Loucy (cell line): ENCODE results near the gene ARL6IP4.

Source experiments
- H2AFZ ChIP-seq: fragments of 200-600 bp; sonication (generic); 2 replicates; pipeline ENCODE4 v1.6.0; 2016; ENCODE audit warnings: antibody characterized with exemption, mild to moderate bottlenecking, low read length, moderate library complexity
- H3F3A ChIP-seq: fragments of 200-600 bp; 2 replicates; pipeline ENCODE4 v1.6.0; 2016; ENCODE audit warnings: antibody characterized with exemption, low read depth, mild to moderate bottlenecking
- H3K27me3 ChIP-seq: fragments of 200-600 bp; sonication (generic); 2 replicates; pipeline ENCODE4 v1.6.1; 2014; ENCODE audit warnings: low read length, mild to moderate bottlenecking; ENCODE audit not compliant: insufficient read depth, poor library complexity, severe bottlenecking
- H3K36me3 ChIP-seq: fragments of 200-600 bp; sonication (generic); 2 replicates; pipeline ENCODE4 v1.6.1; 2016; ENCODE audit warnings: low read length; ENCODE audit not compliant: insufficient read depth
- H3K4me1 ChIP-seq: fragments of 200-600 bp; sonication (generic); 2 replicates; pipeline ENCODE4 v1.5.1; 2014; ENCODE audit warnings: low read length, mild to moderate bottlenecking; ENCODE audit not compliant: insufficient read depth, poor library complexity, severe bottlenecking
- H3K4me2 ChIP-seq: fragments of 200-600 bp; sonication (generic); 2 replicates; pipeline ENCODE4 v1.6.0; 2014; ENCODE audit warnings: antibody characterized with exemption, low read length, low read depth, mild to moderate bottlenecking; ENCODE audit not compliant: poor library complexity, severe bottlenecking
- H3K4me3 ChIP-seq: fragments of 200-600 bp; sonication (generic); 2 replicates; pipeline ENCODE4 v1.5.1; 2014; ENCODE audit warnings: low read length, mild to moderate bottlenecking, mixed read lengths; ENCODE audit not compliant: poor library complexity, severe bottlenecking
- H3K79me2 ChIP-seq: fragments of 200-600 bp; sonication (generic); 2 replicates; pipeline ENCODE4 v1.6.1; 2014; ENCODE audit warnings: low read length; ENCODE audit not compliant: insufficient read depth
- H3K9ac ChIP-seq: fragments of 200-600 bp; sonication (generic); 2 replicates; pipeline ENCODE4 v1.6.0; 2014; ENCODE audit warnings: mild to moderate bottlenecking, low read depth, low read length, moderate library complexity; ENCODE audit not compliant: poor library complexity, severe bottlenecking
- H3K9me2 ChIP-seq: fragments of 200-600 bp; sonication (generic); replicated peaks from 2 replicates; pipeline ENCODE4 v1.6.1; 2016; ENCODE audit warnings: low read depth, low read length, mixed read lengths
- H3K9me3 ChIP-seq: fragments of 200-600 bp; sonication (generic); 2 replicates; pipeline ENCODE4 v1.6.1; 2014; ENCODE audit warnings: mild to moderate bottlenecking, antibody characterized with exemption, low read length, low read depth; ENCODE audit not compliant: insufficient read depth
- H4K20me1 ChIP-seq: fragments of 200-600 bp; sonication (generic); 2 replicates; pipeline ENCODE4 v1.6.0; 2014; ENCODE audit warnings: antibody characterized with exemption, low read length, mild to moderate bottlenecking; ENCODE audit not compliant: insufficient read depth, poor library complexity, severe bottlenecking
- CTCF ChIP-seq: fragments of 200-600 bp; sonication (generic); conservative IDR thresholded peaks from 2 replicates; pipeline ENCODE4 v1.5.1; 2014; ENCODE audit warnings: mild to moderate bottlenecking, antibody characterized with exemption, low read length
- EZH2phosphoT487 ChIP-seq: fragments of 200-600 bp; IDR thresholded peaks from 2 replicates; pipeline ENCODE4 v1.6.1; 2018; ENCODE audit warnings: antibody characterized with exemption, mild to moderate bottlenecking, moderate library complexity, borderline replicate concordance

The ARL6IP4 gene

GRCh38 chr12:122946690-122947341 is 33.7 kb upstream of the ARL6IP4 start:
- no peak overlapping the region for H3K4me3 ChIP-seq
- peaks cover 15% of the 10 kb centered on the region for H3K4me1 ChIP-seq
- no peaks in the 10 kb centered on the region for H3K36me3 ChIP-seq
- H3K4me2 ChIP-seq: peak overlapping the region; percentile 5
- no peak overlapping the region for H2AFZ ChIP-seq
- no peaks in the 10 kb centered on the region for H3K9me3 ChIP-seq
- H3K79me2 ChIP-seq: no peaks in the 10 kb centered on the region
- no peaks in the 10 kb centered on the region for H3K9me2 ChIP-seq
- no peaks in the 10 kb centered on the region for H4K20me1 ChIP-seq
- H3F3A ChIP-seq: no peaks in the 10 kb centered on the region
- peak overlapping the region; percentile 31 for H3K9ac ChIP-seq
- TF ChIP-seq EZH2phosphoT487 (no peak), CTCF (peak; percentile 51)
- no peaks in the 10 kb centered on the region for H3K27me3 ChIP-seq

- H3K4me2 ChIP-seq: peak overlapping the region; percentile 5
- H3K9ac ChIP-seq: peak overlapping the region; percentile 31
- TF ChIP-seq EZH2phosphoT487: no peak
- TF ChIP-seq CTCF: no peak
- no peaks in the 10 kb centered on the region for H3K79me2 ChIP-seq
- H3K9me2 ChIP-seq: no peaks in the 10 kb centered on the region
- H3F3A ChIP-seq: no peaks in the 10 kb centered on the region
- H3K4me1 ChIP-seq: peaks cover 15% of the 10 kb centered on the region
- H4K20me1 ChIP-seq: no peaks in the 10 kb centered on the region
- H3K36me3 ChIP-seq: no peaks in the 10 kb centered on the region
- no peak overlapping the region for H2AFZ ChIP-seq
- no peaks in the 10 kb centered on the region for H3K27me3 ChIP-seq
- H3K9me3 ChIP-seq: no peaks in the 10 kb centered on the region
- no peak overlapping the region for H3K4me3 ChIP-seq
Measured at GRCh38 chr12:122947352-122947792, 33.1 kb upstream of the ARL6IP4 start.

- peaks cover 15% of the 10 kb centered on the region for H3K4me1 ChIP-seq
Measured at GRCh38 chr12:122948605-122949004, 31.9 kb upstream of the ARL6IP4 start.

More at GRCh38 chr12:122948605-122949004, 31.9 kb upstream of the ARL6IP4 start:
- Histone ChIP-seq H3F3A (no peaks in the 10 kb centered on the region), H4K20me1 (no peaks in the 10 kb centered on the region), H3K4me3 (no peak overlapping the region), H3K4me2 (no peak overlapping the region), H3K79me2 (no peaks in the 10 kb centered on the region), H3K36me3 (no peaks in the 10 kb centered on the region), H2AFZ (no peak overlapping the region), H3K27me3 (no peaks in the 10 kb centered on the region), H3K9ac (no peak overlapping the region), H3K9me2 (no peaks in the 10 kb centered on the region), H3K9me3 (no peaks in the 10 kb centered on the region)
- TF ChIP-seq CTCF (no peak), EZH2phosphoT487 (no peak)
